CD4-positive, alpha-beta T cell treated with Interleukin-15 for 1 hour (primary cell): ENCODE results near the gene GPX6.
"Not testable (repeated sequence)": the region's sequence is repeated elsewhere in the genome, so short reads cannot be mapped to it uniquely, and the experiment has no call there.

Experiments used
- DNase-seq: peaks from one replicate; pipeline ENCODE4 v3.0.0-alpha.2; 2020

GPX6 gene

GRCh38 chr6:28478518-28478917, 37.1 kb downstream of the GPX6 start:
- no peak for DNase-seq

- no peak for DNase-seq
Measured at GRCh38 chr6:28474441-28475219, 41.0 kb downstream of the GPX6 start.

- DNase-seq: not testable (repeated sequence)
Measured at GRCh38 chr6:28469153-28469745, 46.3 kb downstream of the GPX6 start.

GRCh38 chr6:28468056-28468455, 47.5 kb downstream of the GPX6 start:
- DNase-seq: no peak

GRCh38 chr6:28462401-28462800, 53.2 kb downstream of the GPX6 start:
- no peak for DNase-seq

- DNase-seq: no peak
Measured at GRCh38 chr6:28458568-28458967, 57.0 kb downstream of the GPX6 start.
